ENCODE measurements around the gene CCNG1. TPM values are rescaled to one million over a fixed set of nuclear protein-coding genes. Genes with fewer than 3 reads are reported as not detected.
A peak's percentile ranks its signal among the peaks of the same experiment; 100 is the strongest.

CCNG1 gene
- total RNA-seq, 1 donor from 2014 or later: 202 TPM

- peak; percentile 18 to 33 for DNase-seq (ENCODE audit: low read depth in 2 of 2)
Observed at GRCh38 chr5:163489055-163489744, 51.8 kb downstream of the CCNG1 start.

- DNase-seq (ENCODE audit: low read depth in 2 of 2): no peak
Observed at GRCh38 chr5:163489745-163490075, 52.3 kb downstream of the CCNG1 start.

Other genes with a start within 250 kb of the CCNG1 start
- gene NUDCD2, start 22.5 kb downstream of the CCNG1 start, total RNA-seq: 3.9 and 4.2 TPM in 2 replicates
- gene HMMR, start 23.0 kb downstream of the CCNG1 start, total RNA-seq: 3.2 and 14.6 TPM in 2 replicates
- gene MAT2B, start 68.0 kb downstream of the CCNG1 start, total RNA-seq: 77.1 and 81.0 TPM in 2 replicates

Data from lung microvascular endothelial cell (primary cell).